GM21367 (cell line): ENCODE data around the gene MYO1E.

ENCODE experiments used
- ATAC-seq: cut with Tn5 transposase; IDR thresholded peaks from one replicate; pipeline ENCODE4 v1.9.1; 2021; ENCODE audit not compliant: unreplicated experiment

Gene MYO1E

DNA sequence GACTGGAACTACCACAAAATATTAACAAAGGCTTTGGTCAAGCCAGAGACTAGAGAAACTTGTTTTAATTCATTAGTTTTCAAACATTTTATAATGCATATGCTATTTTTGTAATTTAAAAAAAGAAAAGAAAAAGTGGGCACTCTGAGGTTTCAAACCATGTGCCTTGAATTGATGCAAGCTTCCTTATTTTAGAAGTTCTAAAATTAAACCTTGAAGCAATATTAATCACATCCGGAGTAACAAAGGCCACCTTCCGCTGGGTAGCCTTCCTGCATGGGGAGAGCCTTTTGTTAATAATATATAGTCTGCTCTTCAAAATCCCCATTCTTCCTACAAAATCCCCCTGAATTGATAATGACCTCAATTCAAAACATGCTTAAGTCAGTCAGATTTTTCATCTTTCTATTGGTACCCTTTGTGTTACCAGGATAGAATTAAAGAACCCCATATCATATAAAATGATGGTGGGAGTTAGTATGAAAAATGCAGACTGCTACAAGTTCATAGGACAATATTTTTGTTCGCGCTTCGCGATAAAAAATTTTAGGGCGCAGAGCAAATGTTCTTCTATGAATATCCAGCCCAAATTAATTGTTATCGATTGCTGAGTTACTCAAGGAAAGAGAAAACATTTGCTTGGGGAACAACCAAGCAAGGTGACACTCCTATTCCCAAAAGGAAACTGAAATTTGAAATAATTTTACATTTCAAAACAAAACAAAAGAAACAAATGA is 135.4 kb downstream of the MYO1E start:
- peak; percentile 45 for ATAC-seq

DNA sequence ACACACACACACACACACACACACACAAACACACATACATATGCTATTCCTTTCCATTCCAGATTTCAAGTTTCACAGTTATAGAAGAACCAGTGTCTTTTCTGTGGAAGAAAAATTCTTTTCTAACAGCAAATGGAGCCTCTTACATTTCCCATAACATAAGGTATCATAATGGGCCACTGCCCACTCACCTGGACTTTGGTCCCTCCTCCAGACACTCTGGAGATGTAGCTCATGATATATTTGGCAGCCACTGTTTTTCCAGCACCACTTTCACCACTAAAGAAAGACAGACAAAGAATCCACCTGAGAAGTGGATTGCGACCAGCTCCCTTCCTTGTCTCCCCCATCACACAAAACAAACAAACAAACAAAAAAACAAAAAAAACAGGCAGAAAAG is 136.3 kb downstream of the MYO1E start:
- no peak for ATAC-seq

DNA sequence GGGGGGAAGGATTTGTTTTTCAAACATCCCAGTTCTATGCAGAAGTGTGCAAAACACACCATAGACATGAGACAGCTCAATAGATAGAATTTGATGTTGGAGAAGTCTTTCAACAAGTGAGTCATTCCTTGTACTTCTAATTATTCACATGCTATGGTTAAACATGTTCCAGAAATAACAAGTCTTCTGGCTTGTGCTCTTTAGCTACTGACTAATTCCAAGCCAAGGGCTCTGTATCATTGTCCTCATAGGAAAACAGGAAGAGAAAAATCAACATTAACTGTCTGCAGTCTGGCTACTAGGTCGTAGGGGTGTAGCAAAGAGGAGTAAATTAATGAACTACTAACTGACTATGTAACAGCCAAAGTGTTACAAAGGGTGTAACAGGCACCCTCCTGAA is 140.2 kb downstream of the MYO1E start:
- no peak for ATAC-seq

DNA sequence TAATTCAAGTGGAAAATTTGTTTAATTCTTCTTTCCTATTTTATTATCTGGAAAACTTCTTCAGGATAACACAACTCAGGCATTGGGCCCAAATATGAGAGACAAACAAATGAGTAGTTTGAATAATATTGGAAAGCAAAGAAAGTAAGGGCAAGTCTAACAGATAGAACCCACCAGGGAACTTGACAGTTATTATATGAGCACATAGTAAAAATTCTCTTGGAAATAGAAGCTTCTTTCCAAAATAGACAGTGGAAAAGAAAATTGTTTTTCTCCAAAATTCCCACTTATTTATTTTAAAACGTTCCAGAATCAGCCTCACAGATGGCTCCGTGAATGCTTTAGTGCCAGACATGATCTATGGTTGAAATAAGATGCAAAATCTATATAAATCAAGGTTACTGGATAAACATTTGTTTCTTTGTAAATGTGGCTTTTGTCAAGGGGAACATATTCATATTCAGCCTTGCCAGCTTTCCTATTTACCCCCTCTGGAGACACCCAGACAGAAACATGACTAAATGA is 142.1 kb downstream of the MYO1E start:
- ATAC-seq: no peak

DNA sequence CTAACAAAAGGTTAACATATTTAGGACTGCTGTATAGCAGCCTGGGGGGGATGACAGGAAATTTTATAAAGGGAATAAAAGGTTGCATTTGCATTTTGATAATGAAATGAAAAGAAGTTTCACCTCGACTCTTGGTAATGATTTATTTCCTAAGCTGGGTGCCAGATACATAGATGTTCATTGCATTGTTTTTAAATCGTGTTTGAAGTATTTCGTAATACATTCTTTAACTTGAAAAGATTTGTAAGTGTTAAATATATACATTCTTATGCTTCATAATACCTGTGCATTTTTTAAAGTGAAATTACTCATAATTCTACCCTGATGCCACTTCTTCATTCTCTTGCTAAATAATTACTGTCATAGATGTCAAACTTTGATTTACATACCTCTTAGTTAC is 143.2 kb downstream of the MYO1E start:
- no peak for ATAC-seq

DNA sequence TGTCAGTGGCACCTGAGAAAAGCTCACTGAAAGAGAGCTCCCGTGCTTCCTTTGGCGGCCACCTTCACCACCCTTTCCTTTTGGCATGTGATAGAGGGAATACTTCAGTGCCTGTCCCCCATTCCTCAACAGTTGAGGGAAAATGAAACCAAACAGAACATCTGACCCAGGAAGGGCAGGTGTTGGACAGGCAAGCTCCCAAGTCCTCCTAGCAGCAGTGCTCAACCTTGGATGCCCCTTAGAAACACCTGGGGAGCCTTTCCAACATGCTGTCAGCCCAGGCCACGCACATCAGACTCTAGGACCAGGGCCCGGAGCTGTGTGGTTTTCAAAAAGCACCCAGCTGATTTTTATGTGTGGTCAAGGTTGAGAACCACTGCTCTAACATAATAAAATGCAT is 143.7 kb downstream of the MYO1E start:
- no peak for ATAC-seq

DNA sequence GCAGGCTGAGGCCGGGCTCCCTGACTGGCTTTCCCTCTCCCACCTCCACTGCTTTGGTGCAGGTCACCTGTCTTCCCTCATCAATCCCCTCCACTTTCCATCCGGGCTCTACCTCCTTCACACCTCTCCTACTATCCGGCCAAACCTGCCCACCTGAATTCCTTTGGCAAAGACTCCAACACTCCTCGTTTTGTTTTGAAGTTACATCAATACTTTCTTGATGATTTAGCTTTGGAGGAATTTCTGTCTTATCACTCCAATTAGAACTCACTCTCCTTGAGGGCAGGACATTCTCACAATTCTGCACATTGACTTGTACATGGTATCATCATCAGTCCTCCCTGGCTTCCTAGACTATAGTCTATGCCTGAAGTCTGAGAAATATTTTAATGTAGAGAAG is 145.7 kb downstream of the MYO1E start:
- no peak for ATAC-seq

DNA sequence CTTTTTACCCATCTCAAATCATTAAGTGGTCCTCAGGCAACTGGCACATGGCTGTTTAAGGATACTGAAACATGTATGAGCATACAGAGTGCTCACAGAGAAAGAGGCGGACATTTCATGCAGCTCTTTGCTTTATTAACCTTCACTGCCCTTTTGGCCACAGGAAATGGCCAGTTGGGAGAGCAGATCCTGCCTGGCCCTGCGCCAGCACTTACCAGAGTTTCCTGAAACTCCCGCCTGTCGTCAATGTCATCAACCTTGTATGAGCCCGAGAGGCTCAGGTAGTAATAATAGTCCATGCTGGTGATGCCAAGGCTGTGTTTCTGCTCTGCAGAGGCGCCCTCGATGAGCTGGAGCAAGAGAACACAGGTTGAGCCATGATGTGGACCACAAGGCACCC is 148.2 kb downstream of the MYO1E start:
- ATAC-seq: no peak

DNA sequence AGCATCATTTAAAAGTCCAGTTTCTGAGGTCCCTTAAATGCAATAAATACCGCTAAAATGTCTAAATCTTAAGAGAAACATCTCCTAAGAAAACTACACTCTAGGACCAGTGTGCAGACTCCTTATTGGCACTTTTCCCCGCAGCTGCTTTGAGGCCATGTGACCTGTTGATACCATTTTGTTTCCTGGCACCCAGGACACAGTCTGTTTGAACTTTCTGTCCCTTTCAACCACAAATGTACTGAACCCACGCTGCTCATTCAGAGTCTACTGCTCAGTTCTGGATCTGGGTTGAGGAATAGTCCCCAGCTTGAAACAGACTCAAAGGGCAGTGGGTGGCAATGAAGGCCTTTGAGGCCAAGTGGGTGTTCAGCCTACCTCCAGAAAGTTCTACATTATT is 148.9 kb downstream of the MYO1E start:
- no peak for ATAC-seq

DNA sequence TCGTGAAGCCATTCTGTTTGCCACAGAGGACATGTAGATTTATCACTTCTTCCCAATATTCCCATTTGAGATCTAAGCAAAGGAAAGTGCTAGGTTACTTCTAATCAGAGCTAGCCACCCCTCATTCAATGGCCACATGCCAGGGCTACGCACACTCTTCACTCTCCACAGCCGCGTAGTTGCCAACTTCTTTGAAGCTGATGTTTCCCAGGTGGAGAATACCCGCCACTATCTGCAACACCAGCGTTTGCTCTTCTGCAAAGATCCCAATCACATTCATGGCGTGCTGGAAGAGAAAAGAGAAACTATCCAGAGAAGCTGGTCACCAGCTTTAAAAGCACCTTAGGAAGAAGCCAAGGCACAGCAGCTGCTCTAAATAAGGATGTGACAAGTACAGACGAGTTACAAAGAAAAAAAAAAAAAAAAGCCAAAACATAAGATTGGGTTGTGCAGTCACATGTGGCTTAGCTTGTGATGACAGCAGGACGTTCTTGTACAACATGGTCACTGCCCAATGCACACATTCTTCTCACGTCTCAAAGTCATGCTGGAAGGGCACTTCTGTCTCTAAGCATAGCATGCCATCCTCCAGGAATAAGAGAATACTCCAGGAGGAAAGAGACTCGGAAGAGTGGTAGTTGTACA is 149.6 kb downstream of the MYO1E start:
- no peak for ATAC-seq

DNA sequence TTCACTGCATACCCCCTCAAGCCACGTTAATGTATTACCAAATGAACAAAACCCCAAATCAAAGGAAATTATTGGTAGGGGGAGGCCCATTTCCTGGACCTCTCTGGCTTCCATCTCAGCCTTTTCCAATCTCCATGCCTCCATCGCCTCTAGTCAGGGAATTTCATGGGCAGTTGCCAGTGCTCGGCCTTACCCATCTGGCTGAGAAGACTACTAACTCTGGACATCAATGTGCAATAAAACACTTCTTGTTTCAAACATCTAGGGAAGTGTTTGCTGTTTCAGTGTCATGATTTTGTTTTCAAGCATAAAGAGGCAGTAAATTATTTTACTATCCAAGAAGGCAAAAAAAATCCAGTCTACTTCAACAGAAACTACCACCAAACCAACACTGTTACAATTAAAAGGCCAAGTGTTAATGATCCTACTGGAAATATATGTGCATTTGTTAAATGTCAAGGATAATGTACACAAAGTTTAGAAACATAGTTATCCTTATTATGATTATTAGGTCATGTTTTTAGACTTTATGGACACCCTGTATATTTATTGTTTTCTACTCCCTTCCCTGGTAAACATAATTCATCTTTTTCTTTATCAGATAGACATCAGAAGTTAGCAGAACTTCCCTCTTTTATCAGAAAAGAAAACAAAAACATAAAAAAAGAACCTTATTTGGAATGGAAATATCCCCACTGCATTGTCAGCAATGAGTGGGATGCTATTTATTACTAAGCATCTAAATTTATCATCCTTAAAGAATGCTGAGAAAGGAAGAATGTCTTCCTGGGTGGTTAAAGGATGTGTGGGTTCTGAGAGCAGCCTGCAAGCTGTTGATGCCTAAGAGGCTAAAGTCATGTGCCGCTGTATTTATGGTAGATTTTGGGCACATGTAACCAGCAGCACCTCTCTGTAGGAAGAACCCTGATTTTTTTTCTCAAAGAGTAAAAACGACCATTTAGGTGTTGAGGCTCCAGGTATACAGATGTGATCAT is 150.9 kb downstream of the MYO1E start:
- ATAC-seq: no peak

DNA sequence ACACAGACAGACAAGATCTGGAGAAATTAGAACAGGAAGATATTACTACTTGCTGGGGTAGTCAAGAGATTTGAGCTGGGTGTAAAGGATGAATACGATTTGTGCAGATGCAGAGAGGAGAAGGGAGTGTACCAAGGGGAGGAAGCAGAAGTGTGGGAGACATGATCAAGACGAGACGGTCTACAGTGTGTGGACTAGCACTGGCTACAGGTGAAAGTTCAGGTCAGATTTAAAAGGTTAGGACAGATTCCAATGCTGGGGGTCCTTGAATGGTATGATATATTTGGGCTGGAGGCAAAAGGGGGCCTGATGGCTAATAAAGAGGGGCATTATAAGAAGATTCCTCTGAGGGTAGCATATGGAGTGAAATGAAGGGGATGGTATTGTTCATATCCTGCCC is 154.0 kb downstream of the MYO1E start:
- ATAC-seq: no peak

DNA sequence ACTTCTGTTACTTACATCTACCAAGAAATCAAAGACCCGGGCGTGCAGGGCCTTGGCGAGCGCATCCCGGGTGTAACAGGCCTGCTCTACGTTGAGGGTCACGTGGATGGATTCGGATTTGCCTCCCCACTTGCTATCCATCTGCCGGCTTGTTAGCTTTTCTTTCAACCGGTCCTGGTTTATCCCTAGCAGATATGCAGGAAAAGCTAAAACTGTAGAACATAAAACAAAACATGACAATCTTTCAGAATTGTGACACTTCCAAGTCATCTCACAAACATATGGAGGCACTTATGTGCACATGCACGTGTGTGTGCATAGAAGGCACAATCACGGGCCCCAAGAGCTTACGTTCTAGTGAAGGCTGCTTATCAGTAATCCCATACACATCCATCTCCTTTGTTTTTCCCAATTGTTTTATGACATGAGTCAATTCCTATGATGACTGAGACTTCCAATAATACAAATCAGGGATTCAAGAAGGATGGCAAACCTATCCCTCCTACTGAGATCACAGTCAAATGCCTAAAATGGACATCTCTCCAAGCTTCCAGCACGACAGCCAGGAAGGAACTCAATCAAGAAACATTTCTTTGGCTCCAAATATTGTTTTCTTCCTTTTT is 154.7 kb downstream of the MYO1E start:
- ATAC-seq: no peak

DNA sequence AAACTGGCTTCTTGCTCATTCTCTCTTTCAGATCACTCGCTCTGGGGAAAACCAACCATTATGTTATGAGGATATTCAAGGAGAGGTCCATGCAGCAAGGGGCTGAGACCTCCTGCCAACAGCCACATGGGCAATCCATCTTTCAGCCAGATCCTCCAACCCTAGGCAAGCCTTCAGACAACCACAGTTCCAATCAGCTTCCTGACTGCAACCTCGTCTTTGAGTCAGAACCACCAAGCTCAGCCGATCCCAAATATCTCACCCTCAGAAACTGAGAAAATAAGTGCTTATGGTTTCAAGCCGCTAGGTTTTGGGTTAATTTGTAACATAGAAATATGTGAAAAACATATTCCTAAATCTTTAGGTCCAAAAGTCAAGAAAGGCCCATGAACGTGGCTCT is 155.8 kb downstream of the MYO1E start:
- no peak for ATAC-seq

DNA sequence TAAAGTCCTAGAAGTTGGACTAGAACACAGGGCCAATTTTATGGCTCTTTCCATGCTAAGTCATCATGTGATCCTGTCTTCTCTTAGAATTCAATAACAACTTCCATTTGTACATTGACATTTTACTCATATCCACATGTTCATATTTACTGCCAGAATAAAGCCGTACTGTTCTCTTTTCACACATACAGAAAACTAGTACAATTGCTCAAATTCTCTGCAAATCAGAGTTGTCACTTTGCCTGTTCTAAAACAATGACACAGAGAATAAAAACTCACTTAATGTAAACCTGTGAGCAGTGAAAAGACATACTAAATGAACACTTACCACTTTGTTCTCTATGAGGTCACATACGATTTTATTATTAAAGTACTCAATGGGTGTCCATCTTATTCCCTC is 162.5 kb downstream of the MYO1E start:
- no peak for ATAC-seq

DNA sequence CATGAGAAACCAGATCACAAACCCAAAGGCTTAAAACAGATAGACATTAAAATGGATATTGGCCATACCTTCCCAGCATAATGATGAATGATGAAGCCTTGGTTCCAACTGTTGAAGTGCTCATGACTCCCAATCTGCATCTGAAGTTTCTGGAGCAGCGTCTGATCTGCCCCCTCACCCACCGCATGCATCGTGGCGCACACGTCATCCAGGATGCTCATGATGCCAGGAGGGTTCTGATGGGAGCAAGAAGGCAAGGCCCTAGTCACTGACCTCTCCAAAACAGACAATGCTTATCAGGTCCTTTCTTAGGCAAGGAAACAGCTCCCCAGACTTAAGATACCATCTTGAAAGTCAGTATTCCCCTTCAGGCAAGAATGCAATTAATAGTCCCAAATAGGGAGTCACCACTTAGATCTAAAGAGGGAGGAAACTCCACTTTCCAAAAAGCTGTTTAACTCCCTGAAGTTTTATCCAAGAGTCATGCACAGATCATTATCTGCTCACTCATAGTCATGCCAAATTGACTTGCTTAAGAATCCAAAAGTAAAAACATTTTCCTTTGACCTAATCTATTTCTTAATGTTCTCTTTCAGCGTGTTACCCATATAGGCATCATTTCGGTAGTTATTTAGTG is 163.9 kb downstream of the MYO1E start:
- ATAC-seq: no peak

DNA sequence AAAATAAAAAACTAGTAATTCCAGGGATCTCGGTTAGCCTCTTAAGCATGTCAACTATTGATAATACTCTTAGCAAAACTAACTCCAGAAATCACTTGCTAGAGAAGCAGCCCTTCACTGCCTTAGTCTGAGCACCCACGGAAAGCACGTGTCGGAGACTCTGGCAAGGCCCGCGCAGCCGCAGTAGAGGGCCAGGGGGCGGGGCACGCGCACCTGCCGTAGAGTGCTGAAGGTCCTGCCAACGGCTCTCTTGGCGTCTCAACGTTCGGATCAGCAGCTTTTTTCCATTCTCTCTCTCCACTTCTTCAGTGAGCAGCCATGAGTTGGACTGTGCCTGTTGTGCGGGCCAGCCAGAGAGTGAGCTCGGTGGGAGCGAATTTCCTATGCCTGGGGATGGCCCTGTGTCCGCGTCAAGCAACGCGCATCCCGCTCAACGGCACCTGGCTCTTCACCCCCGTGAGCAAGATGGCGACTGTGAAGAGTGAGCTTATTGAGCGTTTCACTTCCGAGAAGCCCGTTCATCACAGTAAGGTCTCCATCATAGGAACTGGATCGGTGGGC is 166.0 kb downstream of the MYO1E start, which contains the start of gene LDHAL6B:
TSS of gene LDHAL6B (plus strand) at position 221 of the 561 bp plus-strand sequence. CDS start at position 319, 98 bp downstream.
- no peak for ATAC-seq

DNA sequence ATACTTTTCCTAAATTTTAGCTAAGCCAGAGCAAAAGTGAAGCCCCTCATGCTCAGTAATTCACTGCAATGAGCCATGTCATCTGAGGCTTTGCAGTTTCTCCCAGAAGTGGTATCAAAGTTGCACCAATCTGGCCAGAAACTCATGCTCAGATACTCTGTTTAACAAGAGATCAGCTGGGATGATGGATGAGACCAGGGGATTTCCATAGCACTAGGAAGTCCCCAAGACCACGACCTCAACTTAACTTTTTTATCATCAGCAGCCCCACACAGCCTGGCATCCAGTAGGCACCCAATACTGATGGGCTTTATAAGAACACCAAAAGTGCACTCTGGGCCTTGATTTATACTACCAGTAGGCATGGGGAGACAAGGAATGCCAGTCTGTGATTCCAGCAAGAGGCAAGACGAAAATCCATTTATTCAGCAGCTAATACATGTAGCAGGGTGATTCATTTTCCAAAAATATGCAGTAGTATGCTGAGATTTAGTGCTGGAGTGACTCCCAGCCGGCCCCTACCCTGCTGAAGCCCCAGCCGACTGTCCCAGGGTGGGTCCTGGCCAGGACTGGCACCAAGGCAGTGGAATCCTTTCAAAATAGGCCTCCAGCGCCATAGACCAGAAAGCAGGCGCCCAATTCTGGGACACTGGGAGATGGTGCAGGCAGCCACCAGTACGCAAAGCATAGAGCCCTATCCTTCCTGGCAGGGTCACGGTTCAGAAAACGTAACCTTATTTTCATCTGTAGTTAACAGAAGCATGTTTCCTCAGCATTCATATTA is 166.6 kb downstream of the MYO1E start:
- no peak for ATAC-seq

DNA sequence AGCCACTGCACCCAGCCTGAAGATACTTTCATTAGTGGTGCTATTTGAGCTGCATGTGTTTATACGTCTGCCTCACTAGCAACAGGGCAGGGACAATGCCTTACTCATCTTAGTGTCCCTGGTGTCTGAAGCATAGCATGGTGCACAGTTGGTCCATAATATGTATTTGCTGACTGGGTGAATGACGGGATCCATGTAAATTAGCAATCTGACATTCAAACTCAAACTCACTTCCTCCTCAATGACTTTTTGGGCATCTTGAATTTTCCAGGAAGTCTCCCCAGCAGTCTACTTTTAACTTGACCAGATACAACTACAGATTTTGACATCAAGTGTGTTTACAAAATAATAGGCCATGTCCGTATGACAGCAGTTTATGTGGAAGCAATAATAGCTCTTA is 169.0 kb downstream of the MYO1E start:
- ATAC-seq: no peak
